HCT116 (cell line): Measurements from ENCODE around the gene SKIC8.

ENCODE experiments used
- ATF3 ChIP-seq: IDR thresholded peaks from 2 replicates; pipeline ENCODE4 v1.6.1; 2012
- CEBPB ChIP-seq: IDR thresholded peaks from 2 replicates; pipeline ENCODE4 v1.6.1; 2012; ENCODE audit warnings: low read depth
- CTCF ChIP-seq, 3 experiments: fragments of 200-600 bp in 1 of 3; sonication (generic) in 1 of 3; IDR thresholded peaks in 2 of 3; conservative IDR thresholded peaks in 1 of 3; 2 replicates each; pipeline ENCODE4 v1.5.1; 2012 to 2017; ENCODE audit warnings: low read depth in 2 of 3, low read length in 2 of 3, antibody characterized with exemption in 1 of 3, borderline replicate concordance in 1 of 3, control low read depth in 1 of 3, mild to moderate bottlenecking in 1 of 3, mixed read lengths in 1 of 3, mixed run types in 1 of 3, moderate library complexity in 1 of 3; ENCODE audit not compliant: insufficient read depth in 1 of 3
- EGR1 ChIP-seq: IDR thresholded peaks from 2 replicates; pipeline ENCODE4 v1.6.1; 2012; ENCODE audit warnings: low read depth
- MAX ChIP-seq: IDR thresholded peaks from 2 replicates; pipeline ENCODE4 v1.6.1; 2012
- POLR2A ChIP-seq: IDR thresholded peaks from 2 replicates; pipeline ENCODE4 v1.7.0; 2011; ENCODE audit warnings: borderline replicate concordance; ENCODE audit not compliant: insufficient read depth, insufficient read length; ENCODE audit errors: extremely low read depth
- RAD21 ChIP-seq: IDR thresholded peaks from 2 replicates; pipeline ENCODE4 v1.6.1; 2012; ENCODE audit warnings: low read depth, mild to moderate bottlenecking
- REST ChIP-seq: IDR thresholded peaks from 2 replicates; pipeline ENCODE4 v1.6.1; 2012; ENCODE audit warnings: low read depth
- ZFX ChIP-seq: fragments of 450-650 bp; IDR thresholded peaks from 2 replicates; pipeline ENCODE4 v1.6.1; 2017
- TF ChIP-seq, protein P1 (sequence below): IDR thresholded peaks from 2 replicates; pipeline ENCODE4 v1.6.1; 2011; ENCODE audit warnings: mild to moderate bottlenecking, low read length, moderate library complexity; ENCODE audit not compliant: insufficient replicate concordance; ENCODE audit errors: extremely low read depth

DNA sequence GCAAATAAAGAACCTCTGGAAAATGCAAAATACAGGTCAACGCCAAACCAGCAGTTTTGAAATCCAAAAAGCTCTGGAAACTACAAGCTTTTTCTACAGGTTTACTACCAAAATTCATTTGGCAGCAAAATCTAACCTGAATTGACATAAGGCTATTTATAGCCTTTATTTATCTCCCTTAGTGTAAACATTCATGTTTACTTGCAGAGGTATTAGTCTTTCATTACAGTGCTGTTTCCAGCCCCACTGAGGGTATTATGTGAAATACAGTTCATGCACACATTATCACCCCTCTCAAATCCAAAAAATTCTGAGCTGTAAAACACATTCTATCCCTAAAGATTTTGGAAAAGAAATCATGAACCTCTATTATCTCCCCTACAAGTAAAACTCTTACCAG, 7.2 kb downstream of the SKIC8 start:
- TF ChIP-seq RAD21: no peak
- no peak for TF ChIP-seq MAX
- TF ChIP-seq CTCF (IDR thresholded peaks at IDR 0.05 in 2 of 3, conservative IDR thresholded peaks at IDR 0.05 in 1 of 3; ENCODE audit: borderline replicate concordance in 1 of 3, insufficient read depth in 1 of 3, low read depth in 2 of 3, low read length in 2 of 3): no peak
- TF ChIP-seq REST: no peak
- TF ChIP-seq POLR2A: no peak
- TF ChIP-seq ZFX: no peak
- TF ChIP-seq, protein P1, sequence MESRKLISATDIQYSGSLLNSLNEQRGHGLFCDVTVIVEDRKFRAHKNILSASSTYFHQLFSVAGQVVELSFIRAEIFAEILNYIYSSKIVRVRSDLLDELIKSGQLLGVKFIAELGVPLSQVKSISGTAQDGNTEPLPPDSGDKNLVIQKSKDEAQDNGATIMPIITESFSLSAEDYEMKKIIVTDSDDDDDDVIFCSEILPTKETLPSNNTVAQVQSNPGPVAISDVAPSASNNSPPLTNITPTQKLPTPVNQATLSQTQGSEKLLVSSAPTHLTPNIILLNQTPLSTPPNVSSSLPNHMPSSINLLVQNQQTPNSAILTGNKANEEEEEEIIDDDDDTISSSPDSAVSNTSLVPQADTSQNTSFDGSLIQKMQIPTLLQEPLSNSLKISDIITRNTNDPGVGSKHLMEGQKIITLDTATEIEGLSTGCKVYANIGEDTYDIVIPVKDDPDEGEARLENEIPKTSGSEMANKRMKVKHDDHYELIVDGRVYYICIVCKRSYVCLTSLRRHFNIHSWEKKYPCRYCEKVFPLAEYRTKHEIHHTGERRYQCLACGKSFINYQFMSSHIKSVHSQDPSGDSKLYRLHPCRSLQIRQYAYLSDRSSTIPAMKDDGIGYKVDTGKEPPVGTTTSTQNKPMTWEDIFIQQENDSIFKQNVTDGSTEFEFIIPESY: no peak
- TF ChIP-seq CEBPB: no peak
- TF ChIP-seq ATF3: no peak
- TF ChIP-seq EGR1: no peak
